Suprapubic skin (tissue), 4 donors: Measurements from ENCODE around the gene TAP1.

Experiments
- CTCF ChIP-seq, 2 donors: fragments of 200-600 bp in 1 of 2; fragments of 450-650 bp in 1 of 2; sonication (generic) in 1 of 2; IDR thresholded peaks; one replicate each; pipeline ENCODE4 v1.5.1; 2016 to 2019; ENCODE audit warnings: antibody characterized with exemption in 2 of 2, mild to moderate bottlenecking in 1 of 2, moderate library complexity in 1 of 2
- EP300 ChIP-seq: sonication (generic); formaldehyde crosslinking; IDR thresholded peaks from one replicate; pipeline ENCODE4 v1.6.1; 2017; ENCODE audit warnings: antibody characterized with exemption
- POLR2A ChIP-seq, 2 donors: fragments of 450-650 bp; IDR thresholded peaks; one replicate each; pipeline ENCODE4 v1.6.1; 2017; ENCODE audit warnings: antibody characterized with exemption in 2 of 2, mild to moderate bottlenecking in 2 of 2, moderate library complexity in 2 of 2
- POLR2AphosphoS5 ChIP-seq, 3 donors: sonication (generic); formaldehyde crosslinking; IDR thresholded peaks; one replicate each; pipeline ENCODE4 v1.6.1; 2017; ENCODE audit warnings: antibody characterized with exemption in 3 of 3

DNA sequence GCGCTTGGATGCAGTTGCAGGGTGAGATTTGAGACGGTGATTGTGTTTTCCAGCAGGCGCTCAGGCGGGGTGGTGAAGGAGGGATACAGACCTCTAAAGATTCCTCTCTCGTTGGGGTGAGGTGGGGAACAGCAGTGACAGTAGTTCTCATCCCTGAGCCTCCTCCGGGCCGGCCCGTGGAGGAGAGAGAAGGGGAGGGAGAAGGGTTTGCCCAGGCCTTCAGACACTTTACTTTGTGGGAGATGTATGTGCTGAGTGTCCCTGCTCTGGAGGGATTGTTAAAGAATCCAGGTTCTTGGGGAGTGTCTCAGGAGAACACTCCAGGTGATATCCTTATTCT lies 41.5 kb upstream of the TAP1 start:
- TF ChIP-seq CTCF (IDR thresholded peaks at IDR 0.05) (no peak), POLR2A (IDR thresholded peaks at IDR 0.05) (no peak), POLR2AphosphoS5 (IDR thresholded peaks at IDR 0.05) (peak in 1 of 3 donors; percentile 2), EP300 (no peak)
